Ramos (cell line): ENCODE results near the gene CRTC1.
"Not testable (repeated sequence)": the region's sequence is repeated elsewhere in the genome, so short reads cannot be mapped to it uniquely, and the experiment has no call there.

Experiments
- in situ Hi-C: fragments of 300-500 bp; cut with MboI; formaldehyde crosslinking; loops from one replicate; pipeline ENCODE4 v1.14.3; 2022; ENCODE audit warnings: low sequenced_read_pairs; ENCODE audit not compliant: unreplicated experiment

Gene CRTC1

GRCh38 chr19:18723871-18724377, 40.4 kb downstream of the CRTC1 start:
- in situ Hi-C loops = no loop called here

DNA sequence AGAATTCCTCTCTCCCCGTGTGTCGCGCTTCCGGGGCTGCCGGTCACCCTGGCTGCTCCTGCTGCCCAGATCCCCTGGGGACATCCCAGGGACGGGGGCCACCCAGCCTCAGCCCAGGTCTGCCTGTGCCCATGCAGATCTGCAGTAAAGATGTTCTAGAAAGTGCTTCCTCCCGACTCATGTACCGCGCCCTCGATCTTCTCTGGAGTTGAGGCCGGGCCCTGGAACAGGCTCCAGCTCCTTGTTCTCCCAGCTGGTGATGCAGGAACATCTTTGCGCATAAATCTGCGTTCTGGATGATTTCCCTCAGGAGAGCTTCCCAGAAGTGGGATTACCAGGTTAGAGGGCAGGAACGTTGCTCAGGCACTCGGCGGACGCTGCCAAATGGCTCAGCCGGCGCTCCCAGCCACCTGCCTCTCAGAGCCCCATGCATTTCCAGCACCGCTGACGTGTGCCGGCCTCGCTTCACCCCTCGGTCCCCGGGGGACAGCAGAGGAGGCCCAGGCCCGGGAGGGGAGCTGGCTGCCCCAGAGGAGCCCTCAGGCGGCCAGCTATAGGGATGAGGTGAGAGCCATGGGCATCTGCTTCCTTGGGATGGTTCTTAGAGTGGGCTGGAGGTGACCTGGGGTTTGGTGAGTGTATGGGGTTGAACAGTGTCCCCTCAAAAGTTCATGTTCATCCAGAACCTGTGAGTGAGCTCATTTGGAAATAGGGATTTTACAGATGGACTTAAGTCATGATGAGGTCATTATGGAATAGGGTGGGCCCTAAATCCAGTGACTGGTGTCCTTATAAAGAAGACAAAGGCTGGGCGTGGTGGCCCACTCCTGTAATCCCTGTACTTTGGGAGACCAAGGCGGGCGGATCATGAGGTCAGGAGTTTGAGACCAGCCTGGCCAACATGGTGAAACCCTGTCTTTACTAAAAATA, 42.6 kb downstream of the CRTC1 start:
- in situ Hi-C loops = no loop called here

GRCh38 chr19:18726846-18727245, 43.4 kb downstream of the CRTC1 start:
- in situ Hi-C loops = no loop called here

GRCh38 chr19:18727602-18728001, 44.1 kb downstream of the CRTC1 start:
- in situ Hi-C loops = not testable (repeated sequence)

- in situ Hi-C loops = no loop called here
Observed at GRCh38 chr19:18729933-18730530, 46.6 kb downstream of the CRTC1 start.

- in situ Hi-C loops = no loop called here
Observed at GRCh38 chr19:18730885-18731513, 47.5 kb downstream of the CRTC1 start.

DNA sequence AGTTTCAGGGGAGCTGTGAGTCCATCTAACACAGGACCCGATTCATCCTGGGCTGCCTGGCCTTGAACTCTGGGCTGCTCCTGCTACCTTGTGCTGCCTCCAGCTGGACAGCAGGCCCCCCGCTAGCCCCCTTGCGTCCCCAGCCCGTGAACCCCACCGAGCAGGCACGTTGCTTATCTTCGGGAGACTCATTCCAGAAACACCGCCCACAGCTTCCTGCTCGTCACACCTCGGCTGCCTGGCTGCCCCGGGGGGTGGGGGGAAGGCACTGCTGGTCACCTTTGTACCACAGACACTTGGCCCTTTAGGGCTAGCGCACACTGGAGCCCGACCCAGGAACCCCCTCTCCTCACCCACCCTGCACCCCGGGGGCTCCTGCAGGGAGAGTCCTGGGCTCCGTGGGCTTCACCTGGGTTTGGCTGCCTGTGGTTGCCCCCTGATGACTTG, 48.1 kb downstream of the CRTC1 start:
- in situ Hi-C loops = no loop called here

DNA sequence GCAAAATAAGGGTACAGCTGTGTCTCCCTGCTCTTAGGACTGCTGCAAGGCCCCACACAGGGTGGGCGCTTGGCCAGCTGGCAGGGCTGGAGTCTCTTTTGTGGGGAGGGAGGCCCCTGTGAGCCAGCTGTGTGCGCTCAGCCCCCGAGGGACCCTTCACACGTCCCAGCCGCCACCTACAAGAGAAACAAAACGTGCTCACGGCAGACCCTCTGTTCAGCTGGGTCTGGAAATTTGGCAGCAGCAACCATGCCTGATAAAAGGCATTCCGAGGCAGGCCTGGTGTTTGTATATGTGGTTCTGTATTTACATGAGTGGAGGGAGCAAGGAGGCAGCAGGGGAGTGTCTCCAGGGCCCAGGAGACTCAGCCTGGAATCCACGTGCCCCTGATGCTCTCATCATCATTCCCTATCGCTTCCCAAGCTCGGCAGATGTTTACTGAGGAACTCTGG, 49.7 kb downstream of the CRTC1 start:
- in situ Hi-C loops = no loop called here

GRCh38 chr19:18733762-18734332, 50.4 kb downstream of the CRTC1 start:
- in situ Hi-C loops = not testable (repeated sequence)

- in situ Hi-C loops = no loop called here
Observed at GRCh38 chr19:18735324-18735723, 51.8 kb downstream of the CRTC1 start.

GRCh38 chr19:18735752-18736151, 52.3 kb downstream of the CRTC1 start:
- in situ Hi-C loops = no loop called here

DNA sequence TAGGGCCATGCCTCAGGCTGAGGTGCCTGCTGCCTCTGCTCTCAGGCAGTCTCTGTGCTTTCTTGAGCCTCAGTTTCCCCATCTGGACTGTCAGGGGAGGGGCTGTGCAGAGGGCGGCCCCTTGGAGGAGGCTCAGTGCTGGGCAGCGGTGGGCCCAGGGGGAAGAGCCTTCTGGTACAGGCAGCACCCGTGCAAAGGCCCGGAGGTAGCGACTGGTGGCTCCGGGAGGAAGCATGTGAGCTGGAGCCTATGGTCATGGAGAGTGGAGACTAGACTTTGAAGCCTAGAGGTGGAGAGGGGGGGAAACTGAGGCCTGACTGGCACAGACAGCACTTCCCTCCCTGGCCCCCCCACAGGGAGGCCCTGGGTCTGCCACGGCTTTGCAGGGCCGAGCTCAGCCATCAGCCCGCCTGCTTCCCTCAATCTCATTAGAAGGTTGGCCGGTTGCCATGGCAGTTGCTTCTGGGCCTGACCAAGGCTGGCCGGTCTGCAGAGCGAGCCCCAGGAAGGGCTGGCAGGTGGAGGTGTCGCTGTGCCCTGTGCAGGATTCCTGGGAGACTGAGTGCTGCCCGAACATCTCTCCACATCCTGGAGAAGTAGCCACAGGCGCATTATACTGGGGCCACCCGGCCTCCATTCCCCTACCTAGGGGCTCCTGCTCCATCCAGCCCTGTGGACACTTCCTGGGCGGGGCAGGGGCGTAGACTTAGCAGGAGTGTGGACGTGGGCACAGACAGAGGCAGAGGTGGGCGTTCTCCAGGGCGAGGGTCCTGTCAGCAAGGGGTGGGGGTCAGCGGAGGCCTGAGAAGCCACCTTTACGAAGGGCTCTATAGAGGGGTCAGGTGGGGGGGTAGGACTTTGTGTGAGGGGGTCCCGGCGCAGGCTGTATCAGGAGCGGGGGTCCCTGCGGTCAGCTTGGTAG, 53.2 kb downstream of the CRTC1 start:
- in situ Hi-C loops = no loop called here

GRCh38 chr19:18737337-18737953, 54.0 kb downstream of the CRTC1 start:
- in situ Hi-C loops = no loop called here

GRCh38 chr19:18737954-18738351, 54.5 kb downstream of the CRTC1 start:
- in situ Hi-C loops = no loop called here

- in situ Hi-C loops = no loop called here
Observed at GRCh38 chr19:18738961-18739690, 55.6 kb downstream of the CRTC1 start.

DNA sequence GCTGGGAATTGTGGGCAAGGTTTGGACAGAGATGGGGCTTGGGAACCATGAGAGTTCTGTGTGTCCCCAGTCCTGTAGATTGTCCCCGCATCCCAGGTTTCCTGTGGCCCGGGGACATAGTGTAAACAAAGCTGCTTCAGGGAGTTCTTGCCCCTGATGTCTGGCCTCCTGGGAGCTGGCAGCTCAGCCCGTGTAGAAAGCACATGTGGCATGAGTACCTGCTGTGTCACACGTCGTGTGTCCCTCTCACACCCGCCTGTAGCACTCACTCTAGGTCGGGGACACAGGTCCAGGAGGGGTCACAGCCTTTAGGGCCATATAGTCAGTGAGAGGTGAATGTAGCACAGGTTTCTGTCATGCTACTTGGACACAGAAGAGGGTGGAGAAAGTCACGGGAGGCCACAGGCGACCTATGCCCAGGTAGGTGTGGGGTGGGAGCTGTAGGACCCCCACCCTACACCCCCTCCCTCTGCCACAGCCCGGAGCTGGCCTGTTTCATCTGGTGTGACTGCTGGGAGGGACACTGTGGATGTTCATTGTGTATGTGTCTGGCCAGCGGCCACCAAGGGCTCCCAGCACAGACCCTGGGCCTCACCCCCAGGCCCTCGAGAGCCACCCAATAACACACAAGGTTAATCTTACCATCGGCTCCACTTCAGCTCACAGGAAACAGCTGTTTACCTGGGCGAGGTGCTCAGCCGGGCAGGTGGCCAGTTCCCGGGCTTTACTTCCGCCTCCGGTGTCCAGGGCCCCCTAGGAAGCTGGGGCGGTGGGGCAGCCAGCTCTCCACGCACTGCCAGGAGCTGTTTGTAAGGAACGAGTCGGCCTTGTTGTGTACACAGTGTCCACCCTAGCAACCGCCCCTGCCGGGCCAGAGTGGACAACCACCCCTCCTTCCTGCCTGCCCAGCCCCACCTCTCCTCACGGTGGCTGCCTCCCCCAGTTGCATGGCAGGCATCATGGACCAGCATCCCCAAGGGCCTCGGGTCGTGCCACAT, 57.9 kb downstream of the CRTC1 start:
- in situ Hi-C loops = no loop called here

GRCh38 chr19:18742324-18742723, 58.8 kb downstream of the CRTC1 start:
- in situ Hi-C loops = no loop called here
